HEK293 (cell line): ENCODE data around the gene ATXN7.
A peak's percentile ranks its signal among the peaks of the same experiment; 100 is the strongest.

Experiments
- CTCF ChIA-PET: fragments of 350-600 bp; formaldehyde crosslinking; extraction: SDS; loops from one replicate; lab custom pipeline; 2021; ENCODE audit warnings: antibody characterized with exemption; lab: Yijun Ruan, JAX
- POLR2A ChIA-PET: fragments of 300-600 bp; formaldehyde crosslinking; extraction: SDS; loops from one replicate; lab custom pipeline; 2020; ENCODE audit warnings: antibody characterized with exemption, inconsistent platforms; lab: Yijun Ruan, JAX
- H3K27ac ChIP-seq: fragments of 200-500 bp; sonication (Bioruptor generic); 2 replicates; pipeline ENCODE4 v1.5.1; 2014; ENCODE audit warnings: low read depth, low read length, control low read depth, inconsistent platforms; ENCODE audit errors: extremely low read depth
- H3K36me3 ChIP-seq, 2 experiments: fragments of 200-500 bp in 1 of 2; sonication (Bioruptor generic) in 1 of 2; 1 replicate in 1 of 2; 2 replicates in 1 of 2; pipeline ENCODE4 v1.5.1; 2014 to 2017; ENCODE audit warnings: inconsistent platforms in 2 of 2, low read length in 2 of 2; ENCODE audit not compliant: control insufficient read depth in 2 of 2, insufficient read depth in 1 of 2
- H3K4me1 ChIP-seq: fragments of 200-500 bp; sonication (Bioruptor generic); 2 replicates; pipeline ENCODE4 v1.5.1; 2014; ENCODE audit warnings: mild to moderate bottlenecking, low read length, inconsistent platforms; ENCODE audit not compliant: control insufficient read depth, insufficient read depth
- H3K4me3 ChIP-seq: 2 replicates; pipeline ENCODE4 v1.5.1; 2011; ENCODE audit warnings: low read depth, mild to moderate bottlenecking, control low read depth, low read length, moderate library complexity
- H3K9me3 ChIP-seq: fragments of 200-500 bp; sonication (Bioruptor generic); 2 replicates; pipeline ENCODE4 v1.5.1; 2014; ENCODE audit warnings: low read depth, low read length, inconsistent platforms; ENCODE audit not compliant: control insufficient read depth, insufficient read depth
- CTCF ChIP-seq: fragments of 450-650 bp; formaldehyde crosslinking; IDR thresholded peaks from 2 replicates; pipeline ENCODE4 v1.5.1; 2016; ENCODE audit warnings: missing biosample characterization, missing genetic modification characterization
- GLIS1 ChIP-seq: fragments of 450-650 bp; formaldehyde crosslinking; IDR thresholded peaks from 2 replicates; pipeline ENCODE4 v1.5.1; 2016; ENCODE audit warnings: missing biosample characterization, missing genetic modification characterization
- PRDM1 ChIP-seq: fragments of 450-650 bp; formaldehyde crosslinking; IDR thresholded peaks from 2 replicates; pipeline ENCODE4; 2016; ENCODE audit warnings: missing biosample characterization, missing genetic modification characterization
- YY2 ChIP-seq: fragments of 450-650 bp; formaldehyde crosslinking; IDR thresholded peaks from 2 replicates; pipeline ENCODE4 v1.5.1; 2016; ENCODE audit warnings: missing biosample characterization, missing genetic modification characterization
- ZBTB20 ChIP-seq: fragments of 450-650 bp; formaldehyde crosslinking; IDR thresholded peaks from 2 replicates; pipeline ENCODE4 v1.5.1; 2016; ENCODE audit warnings: missing biosample characterization, missing genetic modification characterization
- ZFP3 ChIP-seq: fragments of 450-650 bp; formaldehyde crosslinking; IDR thresholded peaks from 2 replicates; pipeline ENCODE4 v1.5.1; 2016; ENCODE audit warnings: low read depth, missing biosample characterization, missing genetic modification characterization
- ZNF138 ChIP-seq: fragments of 450-650 bp; formaldehyde crosslinking; IDR thresholded peaks from 2 replicates; pipeline ENCODE4 v1.5.1; 2016; ENCODE audit warnings: missing biosample characterization, missing genetic modification characterization, borderline replicate concordance
- ZNF140 ChIP-seq: fragments of 450-650 bp; formaldehyde crosslinking; IDR thresholded peaks from 2 replicates; pipeline ENCODE4 v1.5.1; 2016; ENCODE audit warnings: missing biosample characterization, missing genetic modification characterization
- ZNF174 ChIP-seq: fragments of 450-650 bp; formaldehyde crosslinking; IDR thresholded peaks from 2 replicates; pipeline ENCODE4 v1.5.0; 2017; ENCODE audit warnings: missing biosample characterization, mild to moderate bottlenecking, missing genetic modification characterization
- ZNF211 ChIP-seq: fragments of 450-650 bp; formaldehyde crosslinking; IDR thresholded peaks from 2 replicates; pipeline ENCODE4 v1.5.1; 2016; ENCODE audit warnings: low read depth, missing biosample characterization, missing genetic modification characterization
- ZNF274 ChIP-seq, 2 experiments: fragments of 200-500 bp in 1 of 2; fragments of 450-650 bp in 1 of 2; sonication (Bioruptor generic) in 1 of 2; formaldehyde crosslinking in 1 of 2; IDR thresholded peaks; 2 replicates each; pipeline versions ENCODE4 v1.5.1 to v1.6.1; 2014 to 2016; ENCODE audit warnings: borderline replicate concordance in 1 of 2, inconsistent platforms in 1 of 2, low read length in 1 of 2, missing biosample characterization in 1 of 2, missing genetic modification characterization in 1 of 2
- ZNF335 ChIP-seq: fragments of 450-650 bp; formaldehyde crosslinking; conservative IDR thresholded peaks from 2 replicates; pipeline ENCODE4 v1.5.1; 2016; ENCODE audit warnings: missing biosample characterization, missing genetic modification characterization
- ZNF561 ChIP-seq: fragments of 450-650 bp; IDR thresholded peaks from 2 replicates; pipeline ENCODE4 v1.5.1; 2018; ENCODE audit warnings: missing biosample characterization, missing genetic modification characterization, borderline replicate concordance
- ZNF654 ChIP-seq: fragments of 450-650 bp; formaldehyde crosslinking; IDR thresholded peaks from 2 replicates; pipeline ENCODE4 v1.5.1; 2016; ENCODE audit warnings: low read depth, missing biosample characterization, missing genetic modification characterization
- ZNF670 ChIP-seq: fragments of 450-650 bp; formaldehyde crosslinking; IDR thresholded peaks from 2 replicates; pipeline ENCODE4 v1.5.1; 2016; ENCODE audit warnings: missing biosample characterization, missing genetic modification characterization, low read depth
- ZNF747 ChIP-seq: fragments of 450-650 bp; formaldehyde crosslinking; IDR thresholded peaks from 2 replicates; pipeline ENCODE4 v1.5.1; 2016; ENCODE audit warnings: missing biosample characterization, missing genetic modification characterization
- ZNF76 ChIP-seq: fragments of 450-650 bp; formaldehyde crosslinking; IDR thresholded peaks from 2 replicates; pipeline ENCODE4; 2016; ENCODE audit warnings: low read depth, missing biosample characterization, missing genetic modification characterization, borderline replicate concordance
- ZNF785 ChIP-seq: fragments of 450-650 bp; formaldehyde crosslinking; IDR thresholded peaks from 2 replicates; pipeline ENCODE4 v1.5.1; 2016; ENCODE audit warnings: missing biosample characterization, missing genetic modification characterization
- ZNF792 ChIP-seq: fragments of 450-650 bp; formaldehyde crosslinking; IDR thresholded peaks from 2 replicates; pipeline ENCODE4 v1.5.1; 2016; ENCODE audit warnings: missing biosample characterization, missing genetic modification characterization
- ZXDB ChIP-seq: fragments of 450-650 bp; formaldehyde crosslinking; IDR thresholded peaks from 2 replicates; pipeline ENCODE4 v1.5.1; 2016; ENCODE audit warnings: missing biosample characterization, missing genetic modification characterization

The ATXN7 gene

GRCh38 chr3:63818282-63819150, 45.2 kb upstream of the ATXN7 start:
- CTCF ChIA-PET: interaction anchor here (0.6 to 4.7 kb wide), 26 partner anchors 10 to 1225 kb away, joined by 3 to 56 read pairs (median 4); no protein-coding TSS in a partner anchor
- H3K36me3 ChIP-seq: no peaks in the 10 kb centered on the region
- H3K4me1 ChIP-seq: peaks cover 3% of the 10 kb centered on the region; the same call in 1 of the 2 replicates
- TF ChIP-seq ZXDB (tag by site-specific recombination) (no peak), ZNF335 (tag by site-specific recombination) (0 out of 2 replicates have a peak, but pooled peaks have one; percentile 22), ZNF174 (tag by site-specific recombination) (no peak), ZNF654 (peak; percentile 78), CTCF (tag by site-specific recombination) (0 out of 2 replicates have a peak, but pooled peaks have one; percentile 31), ZFP3 (tag by site-specific recombination) (0 out of 2 replicates have a peak, but pooled peaks have one; percentile 11)
- POLR2A ChIA-PET: no interaction called here
- H3K9me3 ChIP-seq: no peaks in the 10 kb centered on the region
- H3K27ac ChIP-seq: no peak overlapping the region
- no peak overlapping the region for H3K4me3 ChIP-seq

- ChIA-PET POLR2A (no interaction called here), CTCF (interaction anchor here (0.6 to 4.7 kb wide), 14 partner anchors 9 to 665 kb away, joined by 3 to 56 read pairs (median 4); no protein-coding TSS in a partner anchor)
- Histone ChIP-seq H3K4me1 (peaks cover 3% of the 10 kb centered on the region; the same call in 1 of the 2 replicates), H3K9me3 (no peaks in the 10 kb centered on the region), H3K27ac (no peak within 1 kb of the TSS), H3K4me3 (no peak within 1 kb of the TSS), H3K36me3 (no peaks in the 10 kb centered on the region)
- no peak for TF ChIP-seq YY2
Observed at GRCh38 chr3:63819151-63819398, 44.6 kb upstream of the ATXN7 start, which contains the start of gene C3orf49. TSS of gene C3orf49 (plus strand) at chr3:63819299. CDS start at chr3:63819472, 173 bp downstream.

GRCh38 chr3:63824309-63824708, 39.4 kb upstream of the ATXN7 start:
- H3K36me3 ChIP-seq: peaks cover 0 to 12% of the 10 kb centered on the region in 2 experiments; a peak in 1 of 3 replicates
- no peak overlapping the region for H3K4me3 ChIP-seq
- CTCF ChIA-PET: interaction anchor here (1.2 kb wide), 1 partner anchor 474 kb away, joined by 3 read pairs; no protein-coding TSS in a partner anchor
- H3K9me3 ChIP-seq: no peaks in the 10 kb centered on the region
- POLR2A ChIA-PET: no interaction called here
- H3K4me1 ChIP-seq: no peaks in the 10 kb centered on the region
- TF ChIP-seq ZNF561 (tag by site-specific recombination) (no peak), ZNF76 (no peak), ZNF274 (IDR thresholded peaks at IDR 0.05; ENCODE audit: low read length) (no peak), ZNF274 (tag by site-specific recombination; IDR thresholded peaks at IDR 0.05; ENCODE audit: borderline replicate concordance) (no peak), ZNF654 (no peak), ZNF211 (tag by site-specific recombination) (no peak), ZNF785 (tag by site-specific recombination) (no peak), ZNF140 (no peak), GLIS1 (tag by site-specific recombination) (no peak), ZNF792 (tag by site-specific recombination) (no peak), PRDM1 (no peak), ZNF670 (tag by site-specific recombination) (no peak), ZNF747 (no peak), ZFP3 (tag by site-specific recombination) (no peak), ZNF138 (tag by site-specific recombination) (no peak), ZBTB20 (no peak)
- no peak overlapping the region for H3K27ac ChIP-seq
